ENCODE data around the gene MTERF2.

MTERF2 gene

GRCh38 chr12:106994579-106995220 lies 7.8 kb upstream of the MTERF2 start:
- no peak for DNase-seq (ENCODE audit: low read depth)

- no peak for DNase-seq (ENCODE audit: low read depth)
Measured at GRCh38 chr12:106987846-106988245, 900 bp upstream of the MTERF2 start.

GRCh38 chr12:106986135-106986534 lies 811 bp downstream of the MTERF2 start:
- DNase-seq (ENCODE audit: low read depth): no peak

GRCh38 chr12:106985479-106985878 lies 1.5 kb downstream of the MTERF2 start:
- DNase-seq (ENCODE audit: low read depth): no peak

GRCh38 chr12:106984588-106985137 lies 2.3 kb downstream of the MTERF2 start:
- DNase-seq (ENCODE audit: low read depth): no peak

GRCh38 chr12:106982229-106982628 lies 4.7 kb downstream of the MTERF2 start:
- DNase-seq (ENCODE audit: low read depth): no peak

GRCh38 chr12:106981788-106982187 lies 5.2 kb downstream of the MTERF2 start:
- DNase-seq (ENCODE audit: low read depth): no peak

- no peak for DNase-seq (ENCODE audit: low read depth)
Measured at GRCh38 chr12:106980944-106981343, 6.0 kb downstream of the MTERF2 start.

- DNase-seq (ENCODE audit: low read depth): no peak
Measured at GRCh38 chr12:106978035-106978800, 8.7 kb downstream of the MTERF2 start.

- no peak for DNase-seq (ENCODE audit: low read depth)
Measured at GRCh38 chr12:106976668-106977067, 10.3 kb downstream of the MTERF2 start.

GRCh38 chr12:106975993-106976658 lies 10.8 kb downstream of the MTERF2 start:
- DNase-seq (ENCODE audit: low read depth): no peak

GRCh38 chr12:106975098-106975497 lies 11.8 kb downstream of the MTERF2 start:
- no peak for DNase-seq (ENCODE audit: low read depth)

- DNase-seq (ENCODE audit: low read depth): no peak
Measured at GRCh38 chr12:106974511-106974910, 12.4 kb downstream of the MTERF2 start.

- DNase-seq (ENCODE audit: low read depth): no peak
Measured at GRCh38 chr12:106973545-106973944, 13.4 kb downstream of the MTERF2 start.

- no peak for DNase-seq (ENCODE audit: low read depth)
Measured at GRCh38 chr12:106971065-106971464, 15.9 kb downstream of the MTERF2 start.

GRCh38 chr12:106964526-106964925 lies 22.4 kb downstream of the MTERF2 start:
- DNase-seq (ENCODE audit: low read depth): no peak

GRCh38 chr12:106962286-106962685 lies 24.7 kb downstream of the MTERF2 start:
- no peak for DNase-seq (ENCODE audit: low read depth)

- no peak for DNase-seq (ENCODE audit: low read depth)
Measured at GRCh38 chr12:106960443-106960842, 26.5 kb downstream of the MTERF2 start.

- DNase-seq (ENCODE audit: low read depth): no peak
Measured at GRCh38 chr12:106957583-106957982, 29.4 kb downstream of the MTERF2 start.

GRCh38 chr12:106956048-106956578 lies 30.8 kb downstream of the MTERF2 start:
- peak; percentile 31 for DNase-seq (ENCODE audit: low read depth)

GRCh38 chr12:106955377-106956047 lies 31.4 kb downstream of the MTERF2 start, which contains the start of gene TMEM263:
Gene TMEM263 (plus strand): TSS chr12:106955907. CDS start chr12:106967117, 11,210 bp downstream.
- peak; percentile 94 for DNase-seq (ENCODE audit: low read depth)
